GM10266 (cell line): ENCODE measurements around the gene TMPRSS2.

Source experiments
- DNase-seq: peaks from one replicate; pipeline ENCODE4 v3.0.0; 2012; ENCODE audit errors: extremely low spot score
- CTCF ChIP-seq: IDR thresholded peaks from 2 replicates; pipeline ENCODE4 v1.5.1; 2012; ENCODE audit warnings: mild to moderate bottlenecking, low read depth; ENCODE audit not compliant: control insufficient read depth, insufficient read depth; ENCODE audit errors: missing control alignments

Gene TMPRSS2

DNA sequence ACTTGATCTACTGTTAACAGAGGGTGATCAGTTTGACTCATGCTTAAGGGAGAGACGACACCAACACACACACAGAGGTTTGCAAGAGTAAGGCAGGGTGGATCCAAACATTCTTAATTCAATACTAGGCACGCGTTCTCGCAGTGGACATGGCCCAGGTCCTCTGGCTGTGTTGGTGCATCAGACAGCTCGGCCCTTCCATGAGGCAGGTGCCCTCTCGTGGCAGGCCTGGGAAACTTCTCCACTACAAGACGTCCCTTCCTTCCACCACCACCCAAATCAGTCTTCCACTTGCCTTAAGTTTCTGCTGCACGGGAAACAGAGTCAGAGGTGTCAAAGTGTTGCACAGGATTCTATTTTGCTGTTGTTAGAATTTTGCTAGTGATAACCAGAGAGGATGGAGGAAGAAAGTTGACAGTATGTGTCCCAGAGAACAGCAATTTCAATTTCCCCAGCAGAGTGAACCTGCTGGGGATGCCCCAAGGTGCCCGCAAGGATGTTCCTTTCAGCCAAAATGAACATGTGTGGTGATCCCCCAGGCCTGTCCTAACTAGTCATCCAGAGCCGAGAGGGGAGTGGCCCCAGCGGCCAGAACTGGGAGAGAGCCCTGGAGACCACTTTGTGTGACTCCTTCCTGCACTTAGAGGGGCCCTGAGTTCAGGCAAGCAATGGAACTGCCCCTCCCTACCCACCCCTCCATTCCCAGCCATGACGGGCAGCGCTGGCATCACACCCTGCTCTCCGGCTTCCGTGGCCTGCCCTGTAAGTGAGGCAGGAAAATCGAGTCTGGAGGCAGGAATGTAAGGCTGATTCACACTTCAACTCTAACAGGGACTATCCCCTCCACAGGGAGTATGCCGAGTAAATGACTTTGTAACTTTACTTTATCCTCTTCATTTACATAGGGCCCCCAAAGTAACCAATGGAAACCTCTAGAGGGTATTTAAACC, 47.1 kb downstream of the TMPRSS2 start:
- DNase-seq = peak; percentile 76
- peak; percentile 72 for TF ChIP-seq CTCF

- TF ChIP-seq CTCF = no peak
- DNase-seq = no peak
Observed at GRCh38 chr21:41459884-41460534, 47.9 kb downstream of the TMPRSS2 start.

DNA sequence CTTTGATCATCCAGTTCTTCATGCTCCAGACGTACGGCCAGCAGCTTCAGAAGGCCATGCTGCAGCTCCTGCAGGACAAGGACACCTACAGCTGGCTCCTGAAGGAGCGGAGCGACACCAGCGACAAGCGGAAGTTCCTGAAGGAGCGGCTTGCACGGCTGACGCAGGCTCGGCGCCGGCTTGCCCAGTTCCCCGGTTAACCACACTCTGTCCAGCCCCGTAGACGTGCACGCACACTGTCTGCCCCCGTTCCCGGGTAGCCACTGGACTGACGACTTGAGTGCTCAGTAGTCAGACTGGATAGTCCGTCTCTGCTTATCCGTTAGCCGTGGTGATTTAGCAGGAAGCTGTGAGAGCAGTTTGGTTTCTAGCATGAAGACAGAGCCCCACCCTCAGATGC, 49.4 kb downstream of the TMPRSS2 start:
- no peak for TF ChIP-seq CTCF
- DNase-seq = no peak

DNA sequence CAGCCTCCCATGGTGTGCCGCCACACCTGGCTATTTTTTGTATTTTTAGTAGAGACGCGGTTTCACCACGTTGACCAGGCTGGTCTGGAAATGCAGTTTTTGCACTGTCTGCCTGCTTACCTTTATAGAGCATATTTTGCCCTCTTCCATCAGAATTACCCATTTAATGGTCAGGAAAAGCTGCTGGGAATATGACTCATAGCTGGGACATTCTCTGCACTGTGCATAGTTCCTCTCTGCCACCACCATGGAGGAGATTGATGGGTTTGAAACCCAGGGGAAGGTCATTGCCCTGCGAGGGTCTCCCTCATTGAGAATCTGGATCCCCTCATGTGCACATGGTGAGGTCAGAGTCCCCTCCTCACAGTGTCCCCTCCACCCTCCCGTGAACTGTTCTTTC, 49.8 kb downstream of the TMPRSS2 start:
- DNase-seq = no peak
- no peak for TF ChIP-seq CTCF

- TF ChIP-seq CTCF = no peak
- DNase-seq = no peak
Observed at GRCh38 chr21:41453761-41454160, 54.2 kb downstream of the TMPRSS2 start.

DNA sequence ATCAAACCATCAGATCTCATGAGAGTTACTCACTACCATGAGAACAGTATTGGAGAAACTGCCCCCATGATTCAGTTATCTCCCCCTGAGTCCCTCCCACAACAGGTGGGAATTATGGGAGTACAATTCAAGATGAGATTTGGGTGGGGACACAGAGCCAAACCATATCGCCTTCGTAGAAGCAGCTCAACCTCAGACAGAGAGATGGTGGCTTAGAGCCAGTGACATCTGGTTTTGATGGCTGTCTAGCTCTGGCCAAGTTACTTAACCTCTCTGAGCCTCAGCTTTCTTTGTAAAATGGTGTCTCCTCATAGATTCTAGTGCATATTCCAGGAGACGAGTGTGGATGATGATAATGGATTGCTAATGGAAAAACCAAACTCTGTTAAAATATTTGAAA, 54.8 kb downstream of the TMPRSS2 start:
- no peak for DNase-seq
- no peak for TF ChIP-seq CTCF
